Effector CD8-positive, alpha-beta T cell (primary cell): Measurements from ENCODE around the gene TFDP1.

Source experiments
- DNase-seq: peaks from one replicate; lab custom pipeline; 2025; lab: John Stamatoyannopoulos, UW
- total RNA-seq, 4 experiments: gene quantifications; one replicate each; lab custom pipeline; 2026; lab: John Stamatoyannopoulos, UW

TFDP1 gene
- 27.3 to 55.0 (median 32.7) reads per million in 4 experiments for total RNA-seq

- DNase-seq = peak; percentile 26
These were observed at the start of gene TFDP1 for GRCh38 chr13:113584205-113584869. TFDP1 (plus strand) TSS chr13:113584753; CDS start chr13:113585838, 1,085 bp downstream.

GRCh38 chr13:113535381-113535781, 49.2 kb upstream of the TFDP1 start:
- no peak for DNase-seq

DNA sequence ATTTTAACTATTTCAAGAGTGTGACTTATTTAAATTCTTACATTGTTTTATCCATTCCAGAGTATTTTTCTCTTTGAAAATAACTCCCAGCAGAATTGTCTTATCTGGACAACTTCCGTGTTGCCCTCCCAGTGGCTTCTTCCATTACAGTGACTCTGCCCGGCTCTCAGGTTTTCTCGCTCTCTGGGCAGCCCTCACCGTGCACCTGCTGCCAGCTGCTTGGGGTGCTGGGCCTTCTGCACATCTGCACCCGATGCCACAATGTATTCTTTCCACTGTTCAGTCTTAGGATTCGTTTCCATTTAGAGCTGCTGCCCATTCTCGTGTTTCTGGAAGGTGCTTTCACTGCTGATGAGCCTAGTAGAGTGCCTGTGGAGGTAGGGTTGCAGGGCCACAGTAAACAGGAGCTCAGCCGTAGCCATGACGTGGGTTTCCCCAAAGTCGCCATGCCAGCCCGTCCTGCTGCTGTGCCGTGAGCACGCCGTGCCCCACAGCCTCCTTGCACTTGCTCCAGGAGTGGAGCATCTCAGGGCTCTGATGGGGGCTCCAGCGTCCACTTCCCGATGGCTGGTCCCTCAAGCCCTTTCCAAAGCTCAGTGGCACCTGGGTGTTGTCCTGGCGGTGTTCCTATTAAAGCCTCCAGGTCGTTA, 48.0 kb upstream of the TFDP1 start:
- no peak for DNase-seq

DNA sequence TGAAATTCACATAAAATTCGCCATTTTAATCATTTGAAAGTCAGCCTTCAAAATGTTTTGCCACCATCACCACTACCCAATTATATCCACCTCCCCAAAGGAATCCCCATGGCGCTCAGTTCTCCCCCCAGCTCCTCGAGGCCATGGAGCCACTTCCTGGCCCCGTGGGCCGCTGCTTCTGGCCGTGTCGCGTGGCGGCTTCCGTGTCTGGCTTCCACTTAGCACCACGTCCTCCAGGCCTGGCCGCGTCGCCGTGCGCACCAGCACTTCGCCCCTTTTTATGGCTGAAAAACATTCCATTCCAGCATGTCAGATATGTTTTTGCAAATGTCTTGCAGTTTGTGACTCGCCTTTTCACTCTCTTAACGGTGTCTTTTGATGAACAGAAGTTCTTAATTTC, 47.3 kb upstream of the TFDP1 start:
- DNase-seq = no peak

- DNase-seq = no peak
These were observed 46.5 kb upstream of the TFDP1 start for GRCh38 chr13:113537909-113538688.

GRCh38 chr13:113538689-113539058, 45.9 kb upstream of the TFDP1 start:
- DNase-seq = no peak

DNA sequence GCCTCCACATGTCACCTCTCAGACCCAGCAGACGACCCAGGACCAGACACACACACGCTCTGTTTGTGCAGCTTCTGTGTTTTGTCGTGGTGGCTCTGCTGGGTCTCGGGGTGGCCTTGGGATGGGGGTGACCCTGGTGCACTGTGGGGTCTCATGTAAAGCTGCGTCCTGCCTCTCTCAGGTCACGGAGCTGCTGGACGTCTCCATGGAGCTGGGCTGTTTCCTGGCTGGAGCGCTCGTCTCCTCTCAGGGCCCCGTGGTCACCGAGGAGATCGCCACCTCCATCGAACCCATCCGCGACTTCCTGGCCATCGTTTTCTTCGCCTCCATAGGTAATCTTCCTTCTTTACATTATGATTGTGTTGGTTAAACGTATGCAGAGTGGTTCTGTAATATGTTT, 45.4 kb upstream of the TFDP1 start:
- DNase-seq = no peak

GRCh38 chr13:113539822-113540221, 44.7 kb upstream of the TFDP1 start:
- no peak for DNase-seq

DNA sequence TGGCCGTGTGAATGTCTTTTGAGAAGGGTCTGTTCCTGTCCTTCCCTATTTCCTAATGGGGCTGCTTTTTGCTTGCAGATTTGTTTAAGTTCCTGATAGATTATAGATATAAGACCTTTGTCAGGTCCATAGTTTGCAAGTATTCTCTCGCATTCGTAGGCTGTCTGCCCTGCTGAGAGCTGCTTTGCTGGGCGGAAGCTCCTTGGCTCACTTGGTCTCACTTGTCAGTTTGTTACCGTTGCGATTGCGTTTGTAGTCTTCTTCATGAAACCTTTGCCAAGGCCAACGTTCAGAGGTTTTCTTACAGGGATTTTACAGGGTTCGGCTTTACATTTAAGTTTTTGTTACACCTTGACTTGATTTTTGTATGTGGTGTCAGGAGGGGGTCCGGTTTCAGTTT, 44.0 kb upstream of the TFDP1 start:
- DNase-seq = no peak

DNA sequence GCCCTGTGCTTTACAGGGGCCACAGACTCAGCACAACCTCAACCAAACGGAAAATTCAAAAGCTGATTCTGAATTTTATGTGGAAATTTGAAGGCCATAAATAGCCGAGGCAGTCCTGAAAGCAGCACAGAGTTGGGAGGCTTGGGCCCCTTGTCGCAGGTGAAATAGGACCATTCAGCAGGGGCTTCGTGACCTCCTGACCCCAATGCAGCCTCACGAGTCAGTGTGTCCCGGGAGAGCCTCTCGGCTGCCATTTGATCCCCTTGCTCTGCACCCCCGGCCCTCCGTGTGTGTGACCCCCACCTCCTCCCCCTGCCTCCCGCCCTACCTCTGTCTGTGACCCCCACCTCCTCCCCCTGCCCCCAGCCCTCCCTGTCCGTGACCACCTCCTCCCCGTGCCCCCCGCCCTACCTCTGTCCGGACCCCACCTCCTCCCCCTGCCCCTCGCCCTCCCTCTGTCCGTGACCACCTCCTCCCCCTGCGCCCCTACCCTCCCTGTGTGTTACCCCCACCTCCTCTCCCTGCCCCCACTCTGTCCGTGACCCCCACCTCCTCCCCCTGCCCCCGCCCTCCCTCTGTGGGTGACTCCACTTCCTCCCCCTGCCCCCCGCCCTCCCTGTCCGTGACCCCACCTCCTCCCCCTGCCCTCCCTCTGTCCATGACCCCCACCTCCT, 41.7 kb upstream of the TFDP1 start:
- DNase-seq = no peak

- no peak for DNase-seq
These were observed 40.3 kb upstream of the TFDP1 start for GRCh38 chr13:113544071-113544891.

DNA sequence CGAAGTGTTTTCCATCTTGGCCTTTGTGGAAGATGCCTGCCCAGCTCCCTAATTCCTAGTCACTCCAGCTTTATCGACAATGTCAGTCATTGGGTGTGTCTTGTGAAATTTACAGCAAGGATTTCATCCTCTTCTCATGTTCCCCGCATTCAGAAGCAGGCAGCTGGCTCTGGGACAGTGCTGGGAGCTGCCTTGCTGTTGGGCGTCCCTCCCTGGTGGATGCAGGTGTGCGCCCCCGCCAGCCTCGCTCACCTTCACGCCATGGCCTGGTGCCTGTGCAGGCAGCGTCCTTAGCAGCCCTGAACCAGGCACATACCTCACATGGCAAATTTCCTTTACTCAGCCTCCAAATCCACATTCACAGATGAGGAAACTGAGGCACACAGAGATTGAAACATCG, 39.7 kb upstream of the TFDP1 start:
- DNase-seq = no peak

DNA sequence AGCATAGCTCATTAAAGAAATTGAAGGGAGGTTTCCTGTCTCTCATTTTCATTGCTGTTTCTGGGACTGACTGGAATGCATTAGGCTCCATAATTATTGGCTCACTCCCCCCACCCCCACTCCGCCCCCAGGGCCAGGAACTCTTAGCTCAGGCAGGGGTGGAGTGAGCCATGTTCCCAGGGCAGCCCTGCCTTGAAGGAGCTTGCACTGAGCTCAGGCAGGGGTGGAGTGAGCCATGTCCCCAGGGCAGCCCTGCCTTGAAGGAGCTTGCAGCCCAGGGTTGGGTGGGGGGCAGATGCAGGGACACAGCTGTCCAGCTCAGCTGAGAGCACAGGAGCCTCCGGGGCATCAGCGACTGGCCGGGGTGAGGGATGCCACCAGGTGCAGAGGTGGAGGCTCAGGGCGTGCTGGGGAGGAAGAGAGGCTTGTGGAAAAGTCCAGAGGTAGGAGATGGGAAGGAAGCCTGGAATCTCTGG, 39.1 kb upstream of the TFDP1 start:
- no peak for DNase-seq

DNA sequence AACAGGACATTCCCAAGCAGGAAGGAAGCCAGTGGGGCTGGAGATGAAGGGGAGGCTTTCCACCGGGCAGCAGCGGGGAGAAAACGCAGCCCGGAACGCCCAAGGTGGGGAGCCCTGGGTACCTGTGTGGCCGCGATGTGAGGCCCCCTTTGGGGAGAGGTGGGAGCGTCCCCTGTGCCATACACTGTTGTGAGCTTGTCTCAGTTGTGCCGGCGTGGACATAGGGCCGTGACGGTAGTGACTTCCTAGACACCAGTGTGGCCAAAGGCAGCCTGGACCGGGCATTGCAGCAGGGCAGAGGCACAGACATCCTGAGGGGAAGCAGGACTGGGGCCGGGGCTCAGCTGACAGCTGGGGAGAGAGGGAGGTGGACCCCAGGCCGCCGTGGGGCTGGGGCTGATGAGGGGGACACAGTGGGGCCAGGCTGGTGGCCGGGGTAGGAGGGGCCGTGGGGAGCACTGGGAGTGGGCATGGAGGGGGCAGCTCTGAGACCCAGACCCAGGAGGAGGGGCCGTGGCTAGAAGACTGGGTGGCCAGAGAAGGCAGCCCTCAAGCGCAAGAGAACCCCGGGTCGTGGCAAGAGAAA, 38.5 kb upstream of the TFDP1 start:
- DNase-seq = no peak

GRCh38 chr13:113546571-113547237, 37.8 kb upstream of the TFDP1 start:
- DNase-seq = no peak

DNA sequence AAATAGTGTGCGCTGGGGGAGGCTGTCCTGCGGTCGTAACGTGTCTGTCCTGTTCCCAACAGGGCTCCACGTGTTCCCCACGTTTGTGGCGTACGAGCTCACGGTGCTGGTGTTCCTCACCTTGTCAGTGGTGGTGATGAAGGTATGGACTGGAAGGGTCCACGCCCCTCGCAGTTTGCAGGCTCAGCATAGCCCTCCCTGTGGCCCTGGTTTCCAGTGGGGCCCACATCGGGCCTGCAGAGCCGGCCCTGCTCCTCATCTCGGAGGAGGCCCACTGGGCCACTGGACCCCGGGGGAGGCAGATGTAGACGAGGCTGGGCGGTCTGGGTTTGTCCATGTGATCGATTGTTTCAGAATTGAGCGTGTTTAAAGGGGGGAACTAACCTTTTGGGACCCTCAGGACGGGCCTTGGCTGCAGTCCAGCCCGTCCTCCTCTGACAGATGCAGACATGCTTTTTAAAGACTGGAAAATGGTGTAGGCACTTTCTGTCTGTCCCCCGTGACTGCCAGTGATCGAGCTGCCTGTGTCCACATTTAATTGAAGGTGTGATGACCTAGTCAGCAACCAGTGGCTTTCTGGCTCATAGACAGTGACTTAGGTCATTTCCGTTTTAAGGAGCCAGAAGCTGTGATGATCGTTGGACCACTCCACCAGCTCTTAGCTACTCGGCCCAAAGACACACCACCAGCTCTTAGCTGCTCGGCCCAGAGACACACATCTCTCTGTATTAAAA, 37.1 kb upstream of the TFDP1 start:
- no peak for DNase-seq

DNA sequence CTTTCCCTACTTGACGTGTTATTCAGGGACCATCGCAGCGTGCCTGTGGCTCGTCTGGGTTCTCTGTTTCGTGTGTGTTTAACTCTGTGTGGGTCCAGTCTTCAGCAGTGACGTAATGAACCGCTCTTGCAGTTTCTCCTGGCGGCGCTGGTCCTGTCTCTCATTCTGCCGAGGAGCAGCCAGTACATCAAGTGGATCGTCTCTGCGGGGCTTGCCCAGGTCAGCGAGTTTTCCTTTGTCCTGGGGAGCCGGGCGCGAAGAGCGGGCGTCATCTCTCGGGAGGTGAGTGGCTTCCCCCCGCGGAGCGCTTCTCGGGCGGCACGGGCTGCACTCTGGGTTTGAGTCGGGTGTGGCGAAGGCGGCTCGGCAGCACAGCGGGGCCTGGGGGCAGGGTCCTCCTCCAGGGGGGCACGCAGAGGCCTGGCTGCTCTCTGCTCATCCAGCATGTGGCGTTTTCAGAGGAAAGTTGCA, 36.3 kb upstream of the TFDP1 start:
- no peak for DNase-seq

GRCh38 chr13:113548778-113549621, 35.6 kb upstream of the TFDP1 start:
- DNase-seq = no peak

DNA sequence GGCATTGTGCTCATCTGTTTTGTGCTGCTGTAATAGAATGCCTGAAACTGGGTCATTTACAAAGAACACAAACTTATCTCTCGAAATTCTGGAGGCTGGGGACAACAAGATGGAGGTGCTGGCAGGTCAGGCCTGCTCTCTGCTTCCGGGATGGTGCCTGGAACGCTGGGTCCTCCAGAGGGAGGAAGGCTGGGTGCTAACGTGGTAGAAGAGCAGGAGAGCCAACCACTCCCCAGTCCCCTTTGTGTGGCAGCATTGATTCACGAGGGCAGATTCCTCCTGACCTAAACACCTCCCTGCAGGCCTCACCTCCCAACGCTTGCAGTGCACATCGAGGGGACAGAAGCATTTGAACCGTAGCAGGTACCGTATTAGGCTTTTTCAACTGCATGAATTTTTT, 34.1 kb upstream of the TFDP1 start:
- no peak for DNase-seq
